Natural killer cell (primary cell): ENCODE data around the gene R3HDML. TPM values are rescaled to one million over a fixed set of nuclear protein-coding genes. Genes with fewer than 3 reads are reported as not detected.

ENCODE experiments used
- ATAC-seq, 3 donors: fragments of 150-1000 bp in 2 of 3; fragments of 200-7000 bp in 1 of 3; cut with Tn5 transposase; 1 replicate in 1 of 3; 2 replicates in 2 of 3; pipeline ENCODE4 v1.10.0; 2021; ENCODE audit warnings: mild to moderate bottlenecking in 2 of 3, moderate library complexity in 2 of 3
- DNase-seq, 2 donors: peaks; one replicate each; pipeline versions ENCODE4 v3.0.0 to v3.0.0-alpha.2; 2013 to 2021; ENCODE audit warnings: mixed read lengths in 1 of 2
- H3K27ac ChIP-seq: one replicate; pipeline ENCODE4 v1.5.1; 2013; ENCODE audit warnings: mild to moderate bottlenecking, low read length
- H3K27me3 ChIP-seq: one replicate; pipeline ENCODE4 v1.6.1; 2013; ENCODE audit warnings: low read length; ENCODE audit not compliant: control insufficient read depth, insufficient read depth
- H3K36me3 ChIP-seq: one replicate; pipeline ENCODE4 v1.6.1; 2013; ENCODE audit warnings: low read length; ENCODE audit not compliant: control insufficient read depth, insufficient read depth
- H3K4me1 ChIP-seq: one replicate; pipeline ENCODE4 v1.6.1; 2013; ENCODE audit warnings: low read length; ENCODE audit not compliant: control insufficient read depth, insufficient read depth
- H3K4me3 ChIP-seq: one replicate; pipeline ENCODE4 v1.5.1; 2013; ENCODE audit warnings: low read length
- H3K9me3 ChIP-seq: one replicate; pipeline ENCODE4 v1.6.1; 2013; ENCODE audit warnings: low read length; ENCODE audit not compliant: control insufficient read depth, insufficient read depth
- H3K27ac Mint-ChIP-seq, 2 donors: one replicate each; pipeline ENCODE4 v1.8.0; 2022; ENCODE audit warnings: mild to moderate bottlenecking in 2 of 2, mixed read lengths in 2 of 2, moderate library complexity in 1 of 2
- H3K27me3 Mint-ChIP-seq, 2 donors: one replicate each; pipeline ENCODE4 v1.8.0; 2022; ENCODE audit warnings: low read depth in 2 of 2, mixed read lengths in 2 of 2
- H3K36me3 Mint-ChIP-seq: one replicate; pipeline ENCODE4 v1.8.0; 2022; ENCODE audit warnings: mixed read lengths
- H3K4me1 Mint-ChIP-seq, 2 donors: one replicate each; pipeline ENCODE4 v1.8.0; 2022; ENCODE audit warnings: mixed read lengths in 2 of 2
- H3K4me3 Mint-ChIP-seq: one replicate; pipeline ENCODE4 v1.8.0; 2022; ENCODE audit warnings: mild to moderate bottlenecking, moderate library complexity, mixed read lengths
- H3K9me3 Mint-ChIP-seq, 2 donors: one replicate each; pipeline ENCODE4 v1.8.0; 2022; ENCODE audit warnings: mixed read lengths in 2 of 2
- CTCF ChIP-seq: fragments of 200-600 bp; IDR thresholded peaks from one replicate; pipeline ENCODE4 v1.8.0; 2022; ENCODE audit warnings: antibody characterized with exemption
- WGBS: methylation state at CpG from one replicate; pipeline ENCODE4 v1.1.7; 2013; ENCODE audit warnings: missing lambda C conversion rate; ENCODE audit not compliant: insufficient coverage; 5-methylcytosine and 5-hydroxymethylcytosine counted together
- intact Hi-C: fragments of 100-400 bp; cut with micrococcal nuclease; formaldehyde crosslinking; loops from one replicate; pipeline ENCODE4 v1.14.2; 2022
- total RNA-seq, 4 donors: library from RNA; stranded (reverse); fragments of 120-200 nt in 1 of 4; gene quantifications; one replicate each; pipeline versions ENCODE4 v1.2.3 to v1.2.4, GENCODE V29; 2013 to 2022

Gene R3HDML
- total RNA-seq, 3 donors from 2014 or later (not counting 1 experiment from before 2014, with no cell fraction given), result not detected

- H3K27me3 ChIP-seq, result no peaks in the 10 kb centered on the region
- no peaks in the 10 kb centered on the region for H3K9me3 Mint-ChIP-seq
- H3K4me1 ChIP-seq, result no peaks in the 10 kb centered on the region
- no peak overlapping the region for H3K27ac ChIP-seq
- H3K9me3 ChIP-seq, result no peaks in the 10 kb centered on the region
- no peaks in the 10 kb centered on the region for H3K36me3 Mint-ChIP-seq
- H3K4me3 ChIP-seq, result no peak overlapping the region
- peaks cover 4 to 5% of the 10 kb centered on the region in 2 donors for H3K27me3 Mint-ChIP-seq
- H3K4me3 Mint-ChIP-seq, result no peak overlapping the region
- 90% methylated on average over 2 of the region's 2 CpGs for WGBS
- DNase-seq (no peak), ATAC-seq (no peak)
- no peaks in the 10 kb centered on the region for H3K36me3 ChIP-seq
- intact Hi-C loops, result no loop called here
- H3K27ac Mint-ChIP-seq, result no peak overlapping the region
- no peak for TF ChIP-seq CTCF
- H3K4me1 Mint-ChIP-seq, result peaks cover 0 to 4% of the 10 kb centered on the region in 2 donors
These were observed 57.5 kb downstream of the R3HDML start for GRCh38 chr20:44394452-44394701.

- Mint-ChIP-seq H3K4me3 (no peak overlapping the region), H3K9me3 (no peaks in the 10 kb centered on the region), H3K27ac (no peak overlapping the region), H3K4me1 (no peaks in the 10 kb centered on the region), H3K27me3 (peaks cover 0 to 5% of the 10 kb centered on the region in 2 donors), H3K36me3 (no peaks in the 10 kb centered on the region)
- 72% methylated on average over 15 of the region's 15 CpGs for WGBS
- intact Hi-C loops, result no loop called here
- H3K9me3 ChIP-seq, result no peaks in the 10 kb centered on the region
- TF ChIP-seq CTCF, result no peak
- ATAC-seq (no peak), DNase-seq (no peak)
- H3K4me3 ChIP-seq, result no peak overlapping the region
- H3K4me1 ChIP-seq, result no peaks in the 10 kb centered on the region
- H3K27ac ChIP-seq, result no peak overlapping the region
- H3K27me3 ChIP-seq, result no peaks in the 10 kb centered on the region
- H3K36me3 ChIP-seq, result no peaks in the 10 kb centered on the region
These were observed 58.0 kb downstream of the R3HDML start for GRCh38 chr20:44394702-44395460.

GRCh38 chr20:44395461-44396340 lies 58.9 kb downstream of the R3HDML start:
- Histone ChIP-seq H3K4me1 (no peaks in the 10 kb centered on the region), H3K9me3 (no peaks in the 10 kb centered on the region), H3K4me3 (no peak overlapping the region), H3K27me3 (no peaks in the 10 kb centered on the region), H3K36me3 (no peaks in the 10 kb centered on the region), H3K27ac (no peak overlapping the region)
- Mint-ChIP-seq H3K4me1 (no peaks in the 10 kb centered on the region), H3K27me3 (peaks cover 0 to 5% of the 10 kb centered on the region in 2 donors), H3K4me3 (no peak overlapping the region), H3K36me3 (no peaks in the 10 kb centered on the region), H3K9me3 (no peaks in the 10 kb centered on the region), H3K27ac (no peak overlapping the region)
- DNase-seq (no peak), ATAC-seq (no peak)
- intact Hi-C loops, result no loop called here
- WGBS, result 73% methylated on average over 11 of the region's 11 CpGs
- TF ChIP-seq CTCF, result no peak
